B cell (primary cell): ENCODE data around the gene PSEN1. TPM values are rescaled to one million over a fixed set of nuclear protein-coding genes. Genes with fewer than 3 reads are reported as not detected.

Experiments
- ATAC-seq: fragments of 200-7000 bp; cut with Tn5 transposase; one replicate; pipeline ENCODE4 v1.10.0; 2021; ENCODE audit warnings: low read depth, mild to moderate bottlenecking, moderate number of reproducible peaks, moderate library complexity
- CTCF ChIA-PET: fragments of 350-600 bp; sonication (Branson Sonifier 250); formaldehyde crosslinking; loops from one replicate; lab custom pipeline; 2021; ENCODE audit warnings: antibody characterized with exemption, inconsistent platforms; lab: Charles Lee
- POLR2A ChIA-PET: fragments of 350-600 bp; sonication (Branson Sonifier 250); formaldehyde crosslinking; loops from one replicate; lab custom pipeline; 2021; ENCODE audit warnings: antibody characterized with exemption; lab: Charles Lee
- DNase-seq: peaks from one replicate; pipeline ENCODE4 v3.0.0; 2013
- H2AFZ ChIP-seq: 2 replicates; pipeline ENCODE4 v1.6.1; 2012; ENCODE audit warnings: mild to moderate bottlenecking, low read depth, low read length; ENCODE audit not compliant: insufficient read depth, poor library complexity, severe bottlenecking
- H3K27ac ChIP-seq, 2 donors: 1 replicate in 1 of 2; 2 replicates in 1 of 2; pipeline ENCODE4 v1.5.1; 2012 to 2013; ENCODE audit warnings: low read length in 2 of 2, mild to moderate bottlenecking in 2 of 2, moderate library complexity in 1 of 2
- H3K27me3 ChIP-seq, 4 experiments: fragments of 200-600 bp in 1 of 4; sonication (generic) in 1 of 4; replicated peaks in 1 of 4; 1 replicate in 2 of 4; 2 replicates in 2 of 4; pipeline versions ENCODE4 v1.6.1 to v1.7.0; 2013 to 2016; ENCODE audit warnings: low read length in 3 of 4, mild to moderate bottlenecking in 2 of 4, mixed read lengths in 1 of 4, moderate library complexity in 1 of 4; ENCODE audit not compliant: insufficient read depth in 4 of 4, control insufficient read depth in 3 of 4; ENCODE audit errors: control extremely low read depth in 1 of 4
- H3K36me3 ChIP-seq, 2 experiments: replicated peaks in 1 of 2; 1 replicate in 1 of 2; 2 replicates in 1 of 2; pipeline versions ENCODE4 v1.6.1 to v1.7.1; 2013; ENCODE audit warnings: low read length in 1 of 2; ENCODE audit not compliant: insufficient read depth in 2 of 2, control insufficient read depth in 1 of 2; ENCODE audit errors: control extremely low read depth in 1 of 2, extremely low read depth in 1 of 2
- H3K4me1 ChIP-seq, 2 donors: fragments of 200-600 bp in 1 of 2; sonication (generic) in 1 of 2; 1 replicate in 1 of 2; 2 replicates in 1 of 2; pipeline versions ENCODE4 v1.5.1 to v1.6.1; 2013 to 2017; ENCODE audit warnings: low read length in 2 of 2; ENCODE audit not compliant: control insufficient read depth in 2 of 2, insufficient read depth in 2 of 2
- H3K4me2 ChIP-seq: replicated peaks from 2 replicates; pipeline ENCODE3; 2012; ENCODE audit warnings: mild to moderate bottlenecking, low read depth, low read length; ENCODE audit not compliant: poor library complexity, severe bottlenecking
- H3K4me3 ChIP-seq, 5 experiments: fragments of 200-600 bp in 1 of 5; sonication (generic) in 1 of 5; 1 replicate in 3 of 5; 2 replicates in 2 of 5; pipeline versions ENCODE4 v1.5.1 to v1.7.0; 2011 to 2016; ENCODE audit warnings: low read length in 4 of 5, mild to moderate bottlenecking in 4 of 5, low read depth in 2 of 5, control low read depth in 1 of 5, moderate library complexity in 1 of 5; ENCODE audit not compliant: insufficient read depth in 1 of 5; ENCODE audit errors: control extremely low read depth in 1 of 5, extremely low read depth in 1 of 5
- H3K79me2 ChIP-seq: fragments of 200-600 bp; sonication (generic); one replicate; pipeline ENCODE4 v1.6.0; 2016; ENCODE audit warnings: low read length; ENCODE audit not compliant: control insufficient read depth, insufficient read depth
- H3K9ac ChIP-seq: fragments of 200-600 bp; sonication (generic); 2 replicates; pipeline ENCODE4 v1.6.1; 2017; ENCODE audit warnings: mild to moderate bottlenecking, low read length, moderate library complexity
- H3K9me3 ChIP-seq, 3 donors: one replicate each; pipeline versions ENCODE4 v1.6.1 to v1.7.1; 2013; ENCODE audit warnings: low read length in 2 of 3; ENCODE audit not compliant: control insufficient read depth in 2 of 3, insufficient read depth in 1 of 3; ENCODE audit errors: control extremely low read depth in 1 of 3
- H4K20me1 ChIP-seq: 2 replicates; pipeline ENCODE4 v1.6.0; 2012; ENCODE audit warnings: mild to moderate bottlenecking, low read length; ENCODE audit not compliant: insufficient read depth, control insufficient read depth, poor library complexity, severe bottlenecking
- H3K27ac Mint-ChIP-seq: one replicate; pipeline ENCODE4 v1.8.0; 2021; ENCODE audit warnings: mixed read lengths
- H3K27me3 Mint-ChIP-seq: one replicate; pipeline ENCODE4 v1.8.0; 2021; ENCODE audit warnings: mixed read lengths
- H3K4me1 Mint-ChIP-seq: one replicate; pipeline ENCODE4 v1.8.0; 2021; ENCODE audit warnings: mixed read lengths
- H3K4me3 Mint-ChIP-seq: one replicate; pipeline ENCODE4 v1.8.0; 2021; ENCODE audit warnings: mixed read lengths
- H3K9me3 Mint-ChIP-seq: one replicate; pipeline ENCODE4 v1.8.0; 2022; ENCODE audit warnings: mixed read lengths; ENCODE audit not compliant: insufficient read depth
- CTCF ChIP-seq: fragments of 200-600 bp; IDR thresholded peaks from one replicate; pipeline ENCODE4 v1.8.0; 2022; ENCODE audit warnings: antibody characterized with exemption, mild to moderate bottlenecking
- EZH2 ChIP-seq: IDR thresholded peaks from 2 replicates; pipeline ENCODE4 v1.6.1; 2012; ENCODE audit warnings: borderline replicate concordance, low read depth, mild to moderate bottlenecking, moderate library complexity, low read length; ENCODE audit not compliant: insufficient read depth, poor library complexity, severe bottlenecking
- WGBS: methylation state at CpG from one replicate; pipeline ENCODE4 v1.1.5; 2013; ENCODE audit warnings: missing lambda C conversion rate; ENCODE audit not compliant: insufficient coverage; 5-methylcytosine and 5-hydroxymethylcytosine counted together
- intact Hi-C: fragments of 100-400 bp; cut with micrococcal nuclease; formaldehyde crosslinking; loops from one replicate; pipeline ENCODE4 v1.10.0; 2022
- polyA plus RNA-seq: library from polyadenylated mRNA; depleted of rRNA; stranded (reverse); fragments of >200 nt; gene quantifications from 2 replicates; pipeline ENCODE4 v1.2.3, GENCODE V29; 2012
- total RNA-seq, 2 donors: library from RNA; stranded (reverse); fragments of 120-200 nt in 1 of 2; gene quantifications; 1 replicate in 1 of 2; 2 replicates in 1 of 2; pipeline versions ENCODE4 v1.2.3 to v1.2.4, GENCODE V29; 2013 to 2022

PSEN1 gene
- total and polyA plus RNA-seq, 2 donors (not counting 1 experiment from before 2014, with no cell fraction given) = 10.2 to 75.9 TPM

GRCh38 chr14:73240816-73241480, 104.6 kb downstream of the PSEN1 start:
- no peaks in the 10 kb centered on the region for H3K36me3 ChIP-seq
- H3K9me3 ChIP-seq = peaks cover 0 to 15% (median 0%) of the 10 kb centered on the region in 3 donors
- H3K27me3 ChIP-seq = peaks cover 0 to 67% (median 28%) of the 10 kb centered on the region in 4 experiments
- WGBS = 13% methylated on average over 10 of the region's 10 CpGs
- ChIA-PET CTCF (no interaction called here), POLR2A (interaction anchor here (1.2 kb wide), 1 partner anchor 30 kb away, joined by 7 read pairs; no protein-coding TSS in a partner anchor)
- no peak overlapping the region for H3K4me3 ChIP-seq
- Mint-ChIP-seq H3K27me3 (peaks cover 49% of the 10 kb centered on the region), H3K27ac (no peak overlapping the region), H3K4me3 (peak overlapping the region; percentile 44), H3K4me1 (peaks cover 69% of the 10 kb centered on the region), H3K9me3 (no peaks in the 10 kb centered on the region)
- peaks cover 74 to 85% of the 10 kb centered on the region in 2 donors for H3K4me1 ChIP-seq
- intact Hi-C loops = no loop called here
- peak; percentile 49 for DNase-seq
- TF ChIP-seq EZH2 (no peak), CTCF (no peak)
- peak overlapping the region; percentile 47 for H3K4me2 ChIP-seq
- H3K27ac ChIP-seq = no peak overlapping the region
- H3K79me2 ChIP-seq = no peaks in the 10 kb centered on the region
- H4K20me1 ChIP-seq = peaks cover 5% of the 10 kb centered on the region
- H2AFZ ChIP-seq = no peak overlapping the region
- H3K9ac ChIP-seq = no peak overlapping the region
- ATAC-seq = peak; percentile 39

GRCh38 chr14:73241481-73242165, 105.3 kb downstream of the PSEN1 start:
- no peaks in the 10 kb centered on the region for H3K79me2 ChIP-seq
- H3K4me3 Mint-ChIP-seq = peak overlapping the region; percentile 17
- intact Hi-C loops = no loop called here
- 97% methylated on average over 15 of the region's 19 CpGs for WGBS
- peaks cover 0 to 15% (median 0%) of the 10 kb centered on the region in 3 donors for H3K9me3 ChIP-seq
- TF ChIP-seq EZH2 (no peak), CTCF (no peak)
- H3K4me3 ChIP-seq = no peak overlapping the region
- peaks cover 5% of the 10 kb centered on the region for H4K20me1 ChIP-seq
- peaks cover 45% of the 10 kb centered on the region for H3K27me3 Mint-ChIP-seq
- peak overlapping the region; percentile 47 for H3K4me2 ChIP-seq
- ChIA-PET POLR2A (interaction anchor here (0.6 kb wide), 1 partner anchor 234 kb away, joined by 11 read pairs; no protein-coding TSS in a partner anchor), CTCF (no interaction called here)
- H3K27me3 ChIP-seq = peaks cover 0 to 60% (median 24%) of the 10 kb centered on the region in 4 experiments
- no peaks in the 10 kb centered on the region for H3K9me3 Mint-ChIP-seq
- DNase-seq (no peak), ATAC-seq (no peak)
- peaks cover 68% of the 10 kb centered on the region for H3K4me1 Mint-ChIP-seq
- H2AFZ ChIP-seq = no peak overlapping the region
- no peak overlapping the region for H3K9ac ChIP-seq
- no peaks in the 10 kb centered on the region for H3K36me3 ChIP-seq
- H3K4me1 ChIP-seq = peaks cover 76 to 85% of the 10 kb centered on the region in 2 donors
- no peak overlapping the region for H3K27ac Mint-ChIP-seq
- no peak overlapping the region for H3K27ac ChIP-seq
